HL-60 (cell line): ENCODE results near the gene GRID1.

Experiments
- DNase-seq, 2 experiments: peaks; one replicate each; pipeline ENCODE4 v3.0.0-alpha.2; 2010 to 2020; ENCODE audit warnings: low read depth in 1 of 2, low spot score in 1 of 2
- H3K27ac ChIP-seq: fragments of 250-450 bp; sonication (Bioruptor Pico); replicated peaks from 2 replicates; pipeline ENCODE4 v1.5.1; 2020; ENCODE audit warnings: mild to moderate bottlenecking, moderate library complexity
- H3K27me3 ChIP-seq: fragments of 250-450 bp; sonication (Bioruptor Pico); 2 replicates; pipeline ENCODE4 v1.5.1; 2021; ENCODE audit warnings: mild to moderate bottlenecking, moderate library complexity; ENCODE audit not compliant: insufficient read depth, poor library complexity, severe bottlenecking
- H3K4me3 ChIP-seq: replicated peaks from 2 replicates; pipeline ENCODE4 v1.5.1; 2011; ENCODE audit warnings: mild to moderate bottlenecking, control low read depth, low read length; ENCODE audit not compliant: insufficient read depth
- CTCF ChIP-seq: IDR thresholded peaks from one replicate; pipeline ENCODE4 v1.5.1; 2011; ENCODE audit warnings: low read length, control low read depth, inconsistent platforms; ENCODE audit not compliant: insufficient read depth
- GABPA ChIP-seq: IDR thresholded peaks from 2 replicates; pipeline ENCODE4 v1.6.1; 2012; ENCODE audit warnings: low read depth
- POLR2AphosphoS5 ChIP-seq: IDR thresholded peaks from 2 replicates; pipeline ENCODE4 v1.6.1; 2012; ENCODE audit warnings: low read depth
- REST ChIP-seq: IDR thresholded peaks from 2 replicates; pipeline ENCODE4 v1.6.1; 2012; ENCODE audit warnings: low read depth; ENCODE audit not compliant: insufficient replicate concordance
- SPI1 ChIP-seq: IDR thresholded peaks from 2 replicates; pipeline ENCODE4 v1.6.1; 2012; ENCODE audit warnings: low read depth, mild to moderate bottlenecking, borderline replicate concordance

Gene GRID1

GRCh38 chr10:86413046-86413728, 46.6 kb upstream of the GRID1 start:
- TF ChIP-seq CTCF (no peak), GABPA (no peak), POLR2AphosphoS5 (no peak), SPI1 (no peak), REST (no peak)
- H3K27me3 ChIP-seq: no peaks in the 10 kb centered on the region
- no peak overlapping the region for H3K4me3 ChIP-seq
- peak overlapping the region; percentile 24 for H3K27ac ChIP-seq
- DNase-seq: no peak

- peak overlapping the region; percentile 35 for H3K27ac ChIP-seq
- H3K27me3 ChIP-seq: no peaks in the 10 kb centered on the region
- no peak overlapping the region for H3K4me3 ChIP-seq
- no peak; the same call in 1 of the 2 replicates for TF ChIP-seq SPI1
- no peak for TF ChIP-seq GABPA
- TF ChIP-seq POLR2AphosphoS5: no peak
- TF ChIP-seq REST: no peak
- no peak for TF ChIP-seq CTCF
- no peak for DNase-seq
Measured at GRCh38 chr10:86411852-86412560, 45.4 kb upstream of the GRID1 start.

- DNase-seq: peak in 1 of 2 experiments; percentile 58
- no peak for TF ChIP-seq POLR2AphosphoS5
- no peak for TF ChIP-seq REST
- no peak for TF ChIP-seq SPI1
- no peak for TF ChIP-seq CTCF
- no peak for TF ChIP-seq GABPA
- Histone ChIP-seq H3K4me3 (no peak overlapping the region), H3K27ac (peak overlapping the region; percentile 35), H3K27me3 (no peaks in the 10 kb centered on the region)
Measured at GRCh38 chr10:86411281-86411841, 44.8 kb upstream of the GRID1 start.
